Spleen (tissue), 7 donors: ENCODE results near the gene RAVER2.

Experiments used
- POLR2A ChIP-seq, 3 donors: fragments of 450-650 bp; IDR thresholded peaks; one replicate each; pipeline ENCODE4 v1.5.1; 2017; ENCODE audit warnings: antibody characterized with exemption in 3 of 3, mild to moderate bottlenecking in 1 of 3
- POLR2AphosphoS5 ChIP-seq, 3 donors: sonication (generic); formaldehyde crosslinking; IDR thresholded peaks; one replicate each; pipeline ENCODE4 v1.5.1; 2017; ENCODE audit warnings: antibody characterized with exemption in 3 of 3
- TF ChIP-seq, protein P1 (sequence below), 11 experiments: fragments of 200-600 bp in 7 of 11; fragments of 450-650 bp in 4 of 11; sonication (generic) in 4 of 11; IDR thresholded peaks in 8 of 11; conservative IDR thresholded peaks in 3 of 11; 1 replicate in 7 of 11; 2 replicates in 4 of 11; pipeline versions ENCODE4 v1.4.0 to v1.8.0; 2016 to 2021; ENCODE audit warnings: antibody characterized with exemption in 11 of 11, inconsistent platforms in 4 of 11, mild to moderate bottlenecking in 1 of 11
- donor health status: DM: no; HTN: no; CAD: no; lungs with moderate emphysema.
- donor health status: DM: no; HTN: no; CAD: no.
- donor health status: DM: no; HTN: no; CAD: no.

DNA sequence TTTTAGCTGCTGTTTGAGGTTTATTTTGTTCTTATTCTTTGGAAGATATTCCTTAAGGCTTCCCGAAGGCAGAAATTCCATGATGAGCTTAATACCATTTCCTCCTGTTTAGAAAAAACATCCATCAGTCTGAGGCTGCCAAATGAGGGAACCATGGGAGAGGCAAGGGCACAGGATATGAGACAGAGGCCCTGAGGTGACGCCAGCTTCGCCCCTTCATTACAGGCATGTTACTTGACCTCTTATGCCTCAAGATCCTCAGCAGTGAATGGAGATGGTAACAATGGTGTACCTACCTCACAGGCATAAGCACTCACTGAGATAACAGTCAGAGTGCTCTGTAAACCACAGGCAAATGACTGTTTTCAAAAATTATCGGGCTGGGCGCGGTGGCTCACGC, 93.6 kb downstream of the RAVER2 start:
- TF ChIP-seq POLR2AphosphoS5 (IDR thresholded peaks at IDR 0.05) (peak in 1 of 3 donors; percentile 56), POLR2A (IDR thresholded peaks at IDR 0.05) (no peak)
- TF ChIP-seq, protein P1, sequence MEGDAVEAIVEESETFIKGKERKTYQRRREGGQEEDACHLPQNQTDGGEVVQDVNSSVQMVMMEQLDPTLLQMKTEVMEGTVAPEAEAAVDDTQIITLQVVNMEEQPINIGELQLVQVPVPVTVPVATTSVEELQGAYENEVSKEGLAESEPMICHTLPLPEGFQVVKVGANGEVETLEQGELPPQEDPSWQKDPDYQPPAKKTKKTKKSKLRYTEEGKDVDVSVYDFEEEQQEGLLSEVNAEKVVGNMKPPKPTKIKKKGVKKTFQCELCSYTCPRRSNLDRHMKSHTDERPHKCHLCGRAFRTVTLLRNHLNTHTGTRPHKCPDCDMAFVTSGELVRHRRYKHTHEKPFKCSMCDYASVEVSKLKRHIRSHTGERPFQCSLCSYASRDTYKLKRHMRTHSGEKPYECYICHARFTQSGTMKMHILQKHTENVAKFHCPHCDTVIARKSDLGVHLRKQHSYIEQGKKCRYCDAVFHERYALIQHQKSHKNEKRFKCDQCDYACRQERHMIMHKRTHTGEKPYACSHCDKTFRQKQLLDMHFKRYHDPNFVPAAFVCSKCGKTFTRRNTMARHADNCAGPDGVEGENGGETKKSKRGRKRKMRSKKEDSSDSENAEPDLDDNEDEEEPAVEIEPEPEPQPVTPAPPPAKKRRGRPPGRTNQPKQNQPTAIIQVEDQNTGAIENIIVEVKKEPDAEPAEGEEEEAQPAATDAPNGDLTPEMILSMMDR (IDR thresholded peaks at IDR 0.05 in 8 of 11, conservative IDR thresholded peaks at IDR 0.05 in 3 of 11) = no peak
